ENCODE measurements around the gene TBX3.

TBX3 gene

GRCh38 chr12:114692186-114693058 lies 8.4 kb upstream of the TBX3 start:
- POLR2A ChIA-PET (ENCODE audit: low non-redundant PET), result no interaction called here
- CTCF ChIA-PET, result interaction anchor here (0.6 kb wide), 1 partner anchor 44 kb away, joined by 4 read pairs; no protein-coding TSS in a partner anchor
- DNase-seq (ENCODE audit: low spot score), result peak; percentile 42

DNA sequence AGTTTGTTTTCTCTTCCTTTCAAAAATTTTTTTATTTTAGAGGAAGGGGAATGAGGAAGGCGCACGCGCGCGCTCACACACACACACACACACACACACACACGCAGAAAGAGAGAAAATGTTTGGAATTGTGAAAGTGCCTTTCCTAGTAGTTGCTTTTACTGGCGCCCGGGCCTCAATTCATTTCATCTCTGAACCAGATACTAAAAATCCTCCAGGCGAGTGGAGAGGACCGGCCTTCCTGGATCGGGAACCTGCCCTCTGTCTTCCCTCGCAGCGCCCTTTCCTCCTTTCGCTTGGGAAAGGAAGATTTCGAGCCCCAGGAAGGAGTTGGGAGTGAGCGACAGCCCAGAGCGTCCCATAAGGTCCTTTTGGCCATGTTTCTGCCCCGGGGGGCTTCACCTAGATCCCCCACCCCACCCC lies 7.8 kb upstream of the TBX3 start:
- TF ChIP-seq CTCF (conservative IDR thresholded peaks at IDR 0.05; ENCODE audit: low read depth), result no peak
- H3K27ac ChIP-seq, result peak overlapping the region; percentile 68
- DNase-seq (ENCODE audit: low spot score), result no peak
- ChIA-PET CTCF (no interaction called here), POLR2A (ENCODE audit: low non-redundant PET) (no interaction called here)

More at GRCh38 chr12:114692186-114693058, 8.4 kb upstream of the TBX3 start:
- H3K27ac ChIP-seq, result peak overlapping the region; percentile 68
- TF ChIP-seq CTCF (conservative IDR thresholded peaks at IDR 0.05; ENCODE audit: low read depth), result peak; percentile 14; the same call in 1 of the 2 replicates

- ChIA-PET CTCF (no interaction called here), POLR2A (ENCODE audit: low non-redundant PET) (no interaction called here)
- H3K27ac ChIP-seq, result no peak overlapping the region
- no peak for TF ChIP-seq CTCF (conservative IDR thresholded peaks at IDR 0.05; ENCODE audit: low read depth)
- DNase-seq (ENCODE audit: low spot score), result no peak
Observed at GRCh38 chr12:114691196-114691595, 7.2 kb upstream of the TBX3 start.

- no peak for TF ChIP-seq CTCF (conservative IDR thresholded peaks at IDR 0.05; ENCODE audit: low read depth)
- ChIA-PET CTCF (interaction anchor here (0.7 kb wide), 1 partner anchor 28 kb away, joined by 4 read pairs; no protein-coding TSS in a partner anchor), POLR2A (ENCODE audit: low non-redundant PET) (no interaction called here)
- H3K27ac ChIP-seq, result no peak overlapping the region
- DNase-seq (ENCODE audit: low spot score), result no peak
Observed at GRCh38 chr12:114690267-114691135, 6.5 kb upstream of the TBX3 start.

GRCh38 chr12:114689075-114689994 lies 5.4 kb upstream of the TBX3 start:
- no peak for TF ChIP-seq CTCF (conservative IDR thresholded peaks at IDR 0.05; ENCODE audit: low read depth)
- no peak overlapping the region for H3K27ac ChIP-seq
- ChIA-PET CTCF (interaction anchor here (0.6 to 0.7 kb wide), 2 partner anchors 27 to 207 kb away, joined by 3 to 4 read pairs; no protein-coding TSS in a partner anchor), POLR2A (ENCODE audit: low non-redundant PET) (no interaction called here)
- DNase-seq (ENCODE audit: low spot score), result no peak
